Stimulated activated CD4-positive, alpha-beta T cell treated with anti-CD3 and anti-CD28 coated beads, Interleukin-15, amount 100 ng/mL, for 48 hours (primary cell): Measurements from ENCODE around the gene SPCS1.

Experiments used
- DNase-seq, 2 donors: peaks; one replicate each; pipeline ENCODE4 v3.0.0-alpha.2; 2020; ENCODE audit warnings: low read depth in 2 of 2

The SPCS1 gene

DNA sequence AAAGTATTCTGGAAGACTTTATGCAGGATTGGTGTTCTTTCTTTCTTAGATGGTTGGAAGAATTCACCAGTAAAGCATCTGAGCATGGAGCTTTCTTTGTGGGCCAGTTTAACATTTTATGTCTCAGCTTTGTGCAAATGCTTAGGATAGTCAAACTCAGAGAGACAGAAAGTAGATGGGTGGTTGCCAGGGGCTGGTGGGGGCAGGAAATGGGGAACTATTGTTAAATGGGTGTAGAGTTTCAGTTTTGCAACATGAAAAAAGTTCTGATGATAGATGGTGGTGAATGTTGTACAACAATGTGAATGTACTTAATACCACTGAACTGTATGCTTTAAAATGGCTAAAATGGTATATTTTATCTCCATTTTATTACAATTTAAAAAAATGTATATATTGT is 24.8 kb downstream of the SPCS1 start:
- DNase-seq, result no peak

DNA sequence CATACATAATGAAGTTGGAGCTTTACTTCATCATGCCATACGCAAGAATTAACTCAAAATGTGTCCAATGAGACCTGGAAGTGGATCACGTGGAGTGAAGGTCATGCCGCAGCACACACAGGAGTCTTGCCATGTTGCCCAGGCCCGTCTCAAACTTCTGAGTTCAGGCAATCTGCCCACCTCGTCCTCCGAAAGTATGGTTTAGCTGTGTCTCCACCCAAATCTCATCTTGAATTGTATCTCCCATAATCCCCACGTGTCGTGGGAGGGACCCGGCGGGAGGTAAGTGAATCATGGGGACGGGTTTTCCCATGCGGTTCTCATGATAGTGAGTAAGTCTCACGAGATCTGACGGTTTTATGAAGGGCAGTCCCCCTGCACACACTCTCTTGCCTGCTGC is 25.7 kb downstream of the SPCS1 start:
- DNase-seq, result no peak

DNA sequence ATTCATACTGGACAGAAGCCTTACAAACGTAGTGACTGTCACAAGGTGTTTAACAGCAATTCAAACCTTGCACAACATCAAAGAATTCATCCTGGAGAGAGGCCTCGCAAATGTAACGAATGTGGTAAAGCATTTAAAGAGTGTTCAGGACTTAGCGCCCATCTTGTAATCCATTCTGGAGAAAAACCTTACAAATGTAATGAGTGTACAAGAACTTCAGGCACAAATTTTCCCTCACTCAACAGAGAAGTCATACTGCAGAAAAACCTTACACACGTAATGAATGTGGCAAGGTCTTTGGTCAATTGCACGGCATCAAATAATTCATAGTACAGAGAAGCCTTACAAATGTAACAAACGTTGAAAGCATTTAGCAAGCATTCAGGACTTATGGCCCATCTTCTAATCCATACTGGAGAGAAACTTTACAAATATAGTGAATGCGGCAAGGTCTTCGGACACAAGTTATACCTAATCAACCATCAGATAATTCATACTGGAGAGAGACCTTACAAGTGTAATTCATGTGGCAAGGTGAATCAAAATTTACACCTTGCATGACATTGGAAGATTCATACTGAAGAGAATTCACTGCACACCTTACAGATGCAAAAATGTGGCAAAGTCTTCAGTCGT is 27.5 kb downstream of the SPCS1 start:
- DNase-seq, result no peak

DNA sequence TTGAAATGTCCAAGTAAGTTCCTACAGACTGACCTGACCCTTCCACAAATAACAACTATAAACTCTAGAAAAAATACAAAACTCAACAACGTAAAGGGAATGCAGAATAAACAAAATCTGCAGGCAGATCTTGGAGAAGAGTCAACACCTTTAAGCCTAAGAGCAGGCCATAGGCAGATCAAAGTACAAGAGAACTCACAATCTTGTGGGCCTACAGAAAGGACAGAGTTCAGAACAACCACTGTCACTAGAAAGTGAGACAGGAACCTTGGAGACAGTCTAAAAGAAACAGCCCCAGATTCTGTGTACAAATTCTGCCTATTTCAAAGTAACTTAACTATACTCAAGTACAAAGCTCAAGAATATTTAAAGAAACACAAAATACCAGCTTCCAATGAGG is 33.8 kb downstream of the SPCS1 start:
- DNase-seq, result no peak

DNA sequence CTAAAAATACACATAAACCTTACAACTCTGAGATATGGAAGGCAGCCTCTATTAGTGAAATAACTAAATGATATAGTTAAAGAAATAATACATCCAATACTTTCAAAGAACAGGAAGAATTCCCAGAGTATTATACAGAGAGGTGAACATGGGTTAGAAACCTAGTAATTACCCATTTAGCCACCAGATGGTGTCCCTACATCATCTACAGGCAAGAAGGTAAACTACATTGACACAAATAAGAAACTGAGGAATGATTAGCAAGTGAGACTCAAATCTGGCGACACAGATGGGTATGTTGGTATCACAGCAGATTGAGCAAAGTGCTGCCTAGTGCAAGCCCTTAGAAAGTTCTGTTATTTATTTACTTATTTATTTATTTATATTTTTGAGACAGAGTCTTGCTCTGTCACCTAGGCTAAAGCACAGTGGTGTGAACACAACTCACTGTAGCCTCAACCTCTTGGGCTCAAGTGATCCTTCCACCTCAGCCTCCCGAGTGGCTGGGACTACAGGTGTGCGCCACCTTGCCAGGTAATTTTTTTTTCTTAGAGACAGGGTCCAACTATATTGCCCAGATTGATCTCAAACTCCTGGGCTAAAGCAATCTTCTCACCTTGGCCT is 36.6 kb downstream of the SPCS1 start:
- no peak for DNase-seq

DNA sequence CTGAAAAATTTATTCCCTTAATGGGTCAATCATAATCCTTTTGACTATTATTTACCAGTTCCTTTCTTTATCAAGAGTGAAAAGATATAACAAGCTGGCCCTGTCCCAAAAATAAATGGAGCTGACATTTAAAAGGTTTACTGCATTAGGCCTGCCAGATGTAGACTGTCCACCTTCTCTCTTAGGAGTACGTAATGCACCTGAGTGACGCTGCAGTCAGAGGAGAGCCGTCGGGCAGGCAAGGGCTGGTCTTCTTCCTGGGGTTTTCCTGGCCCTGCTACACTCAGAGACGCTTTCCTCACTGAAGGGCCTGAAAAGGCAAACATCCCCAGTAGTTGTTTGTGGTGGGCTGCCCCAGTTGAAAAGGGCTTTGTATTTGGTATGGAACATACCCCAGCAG is 37.2 kb downstream of the SPCS1 start:
- no peak for DNase-seq

DNA sequence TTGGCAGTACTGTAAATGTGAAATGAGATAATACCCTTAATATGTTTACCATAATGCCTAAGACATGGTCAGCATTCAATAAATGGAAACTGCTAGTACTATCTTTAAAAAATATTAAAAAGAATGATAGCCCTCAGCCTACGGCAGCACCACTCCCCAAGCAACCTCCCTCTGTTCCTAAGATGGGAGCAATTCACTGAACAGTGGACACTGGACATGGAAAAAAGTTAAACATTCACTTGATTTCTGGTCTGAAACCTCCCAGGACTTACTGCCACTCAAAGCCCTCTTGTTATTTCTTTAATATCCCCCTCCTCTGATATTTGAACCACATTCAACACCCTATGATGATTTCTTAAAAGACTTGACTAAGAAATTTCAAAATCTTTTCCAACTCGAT is 37.8 kb downstream of the SPCS1 start:
- DNase-seq, result no peak

DNA sequence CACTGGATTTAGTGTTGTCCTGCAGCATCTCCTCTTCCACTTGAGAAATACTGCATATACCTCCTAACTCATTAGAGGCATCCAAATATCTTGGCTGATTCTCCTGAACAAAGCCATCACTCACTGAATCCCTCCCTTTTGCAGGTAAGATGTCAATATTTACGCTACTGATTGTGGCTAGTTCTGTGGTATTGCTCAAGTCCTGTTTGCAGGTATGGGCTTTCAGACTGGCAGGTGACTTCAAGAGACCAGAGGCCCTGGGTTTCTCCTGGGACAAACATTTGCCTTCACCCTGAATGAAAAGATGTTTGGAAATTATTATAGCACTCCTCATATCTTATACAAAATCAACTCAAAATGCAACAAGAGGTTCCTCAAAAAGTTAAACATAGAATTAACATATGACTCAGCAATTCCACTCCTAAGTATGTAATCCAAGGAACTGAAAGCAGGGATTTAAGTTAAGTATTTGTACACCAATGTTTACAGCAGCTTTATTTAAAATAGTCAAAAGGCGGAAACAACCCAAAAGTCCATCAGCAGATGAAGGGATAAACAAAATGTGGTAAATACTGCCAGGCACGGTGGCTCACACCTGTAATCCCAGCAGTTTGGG is 46.2 kb downstream of the SPCS1 start:
- DNase-seq, result no peak

DNA sequence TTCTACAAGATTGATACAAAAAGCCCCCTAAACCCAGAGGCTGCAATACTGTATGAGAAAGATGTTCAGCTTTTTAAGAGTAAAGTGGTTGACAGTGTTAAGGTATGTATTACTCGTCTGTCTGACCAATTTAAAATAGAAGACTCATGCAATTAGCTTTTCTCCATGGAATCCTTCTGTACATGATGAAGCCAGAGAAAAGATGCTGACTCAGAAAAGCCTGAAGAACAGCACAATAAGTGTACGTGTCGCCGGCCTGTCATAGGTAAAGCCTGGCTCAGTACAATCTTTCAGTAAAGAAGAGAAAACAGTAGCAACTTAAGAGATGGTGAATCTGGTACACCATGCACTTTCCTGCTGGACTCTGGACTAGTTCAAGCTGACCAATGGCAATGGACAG is 48.5 kb downstream of the SPCS1 start:
- no peak for DNase-seq

DNA sequence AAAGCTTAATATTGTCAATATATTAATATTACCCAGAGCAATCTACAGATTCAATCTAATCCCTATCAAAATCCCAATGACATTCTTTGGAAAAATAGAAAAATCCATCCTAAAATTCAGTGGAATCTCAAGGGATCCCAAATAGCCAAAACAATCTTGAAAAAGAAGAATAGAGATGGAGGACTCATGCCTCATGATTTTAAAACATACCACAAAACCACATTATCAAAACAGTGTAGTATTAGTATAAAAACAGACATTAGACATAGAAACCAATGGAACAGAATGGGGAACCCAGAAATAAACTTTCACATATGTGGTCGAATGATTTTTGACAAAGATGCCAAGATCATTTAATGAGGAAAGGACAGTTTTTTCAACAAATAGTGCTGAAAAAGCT is 50.2 kb downstream of the SPCS1 start:
- DNase-seq, result no peak
